SK-N-SH treated with all-trans-retinoic acid at 6 μM for 48 hours (cell line): ENCODE results near the gene HOXC9.

Experiments
- ATAC-seq: fragments of 200-7000 bp; cut with Tn5 transposase; 3 replicates; pipeline ENCODE4 v1.9.1; 2020; ENCODE audit warnings: mild to moderate bottlenecking, moderate library complexity
- ARNTL ChIP-seq: fragments of 450-650 bp; formaldehyde crosslinking; IDR thresholded peaks from 2 replicates; pipeline ENCODE4 v1.5.0; 2020; ENCODE audit warnings: low read depth, mild to moderate bottlenecking, moderate library complexity, borderline replicate concordance
- BACH2 ChIP-seq: fragments of 250-450 bp; sonication (Bioruptor Pico); IDR thresholded peaks from 2 replicates; pipeline ENCODE4 v1.9.0; 2021; ENCODE audit warnings: mild to moderate bottlenecking, borderline replicate concordance
- ESRRG ChIP-seq: fragments of 250-450 bp; sonication (Bioruptor Pico); IDR thresholded peaks from 2 replicates; pipeline ENCODE4 v1.6.1; 2021; ENCODE audit warnings: mild to moderate bottlenecking
- GLIS3 ChIP-seq: fragments of 250-450 bp; sonication (Bioruptor Pico); IDR thresholded peaks from 2 replicates; pipeline ENCODE4 v1.5.0; 2020; ENCODE audit warnings: mild to moderate bottlenecking, moderate library complexity
- ISL1 ChIP-seq: fragments of 250-450 bp; sonication (Bioruptor Pico); IDR thresholded peaks from 2 replicates; pipeline ENCODE4 v2.1.2; 2022; ENCODE audit warnings: mild to moderate bottlenecking, moderate library complexity
- OSR1 ChIP-seq: fragments of 250-450 bp; sonication (Bioruptor Pico); IDR thresholded peaks from 2 replicates; pipeline ENCODE4 v1.8.0; 2022; ENCODE audit warnings: moderate library complexity, mild to moderate bottlenecking, inconsistent platforms
- PPARA ChIP-seq: fragments of 250-450 bp; sonication (Bioruptor Pico); IDR thresholded peaks from 2 replicates; pipeline ENCODE4 v1.5.0; 2020; ENCODE audit warnings: mild to moderate bottlenecking, borderline replicate concordance
- RARB ChIP-seq: fragments of 250-450 bp; sonication (Bioruptor Pico); IDR thresholded peaks from 2 replicates; pipeline ENCODE4 v1.8.0; 2021; ENCODE audit warnings: mild to moderate bottlenecking, moderate library complexity
- TCF4 ChIP-seq: fragments of 250-450 bp; sonication (Bioruptor Pico); IDR thresholded peaks from 2 replicates; pipeline ENCODE4 v1.8.0; 2021; ENCODE audit warnings: mild to moderate bottlenecking, moderate library complexity, borderline replicate concordance
- TOX ChIP-seq: fragments of 250-450 bp; sonication (Bioruptor Pico); IDR thresholded peaks from 2 replicates; pipeline ENCODE4 v1.8.0; 2021; ENCODE audit warnings: mild to moderate bottlenecking, moderate library complexity, borderline replicate concordance
- ZFP3 ChIP-seq: fragments of 250-450 bp; sonication (Bioruptor Pico); IDR thresholded peaks from 2 replicates; pipeline ENCODE4 v1.5.0; 2020; ENCODE audit warnings: mild to moderate bottlenecking, moderate library complexity
- ZFP30 ChIP-seq: fragments of 450-650 bp; formaldehyde crosslinking; IDR thresholded peaks from 2 replicates; pipeline ENCODE4 v1.5.0; 2022; ENCODE audit warnings: mild to moderate bottlenecking, moderate library complexity
- ZNF565 ChIP-seq: fragments of 450-650 bp; formaldehyde crosslinking; conservative IDR thresholded peaks from 2 replicates; pipeline ENCODE4 v1.5.0; 2020; ENCODE audit warnings: low read depth, mild to moderate bottlenecking, moderate library complexity
- ZNF70 ChIP-seq: fragments of 450-650 bp; formaldehyde crosslinking; IDR thresholded peaks from 2 replicates; pipeline ENCODE4 v1.5.0; 2020; ENCODE audit warnings: mild to moderate bottlenecking, moderate library complexity
- ZNF8 ChIP-seq: fragments of 450-650 bp; formaldehyde crosslinking; IDR thresholded peaks from 2 replicates; pipeline ENCODE4 v1.5.0; 2020; ENCODE audit warnings: mild to moderate bottlenecking, moderate library complexity
- TF ChIP-seq, protein P1 (sequence below): fragments of 250-450 bp; sonication (Bioruptor Pico); IDR thresholded peaks from 2 replicates; pipeline ENCODE4 v1.5.1; 2021; ENCODE audit warnings: mild to moderate bottlenecking, moderate library complexity
- TF ChIP-seq, protein P2 (sequence below): fragments of 250-450 bp; sonication (Bioruptor Pico); IDR thresholded peaks from 2 replicates; pipeline ENCODE4 v1.5.1; 2020; ENCODE audit warnings: low read depth, mild to moderate bottlenecking, moderate library complexity
- TF ChIP-seq, protein P3 (sequence below): fragments of 250-450 bp; sonication (Bioruptor Pico); IDR thresholded peaks from 2 replicates; pipeline ENCODE4 v1.8.0; 2020; ENCODE audit warnings: mild to moderate bottlenecking, moderate library complexity, borderline replicate concordance
- TF ChIP-seq, protein P4 (sequence below): fragments of 250-450 bp; sonication (Bioruptor Pico); IDR thresholded peaks from 2 replicates; pipeline ENCODE4 v1.8.0; 2021; ENCODE audit warnings: low read depth, mild to moderate bottlenecking, moderate library complexity, borderline replicate concordance
- TF ChIP-seq, protein P5 (sequence below): fragments of 250-450 bp; sonication (Bioruptor Pico); IDR thresholded peaks from 2 replicates; pipeline ENCODE4 v1.5.0; 2020; ENCODE audit warnings: mild to moderate bottlenecking, moderate library complexity

Gene HOXC9

DNA sequence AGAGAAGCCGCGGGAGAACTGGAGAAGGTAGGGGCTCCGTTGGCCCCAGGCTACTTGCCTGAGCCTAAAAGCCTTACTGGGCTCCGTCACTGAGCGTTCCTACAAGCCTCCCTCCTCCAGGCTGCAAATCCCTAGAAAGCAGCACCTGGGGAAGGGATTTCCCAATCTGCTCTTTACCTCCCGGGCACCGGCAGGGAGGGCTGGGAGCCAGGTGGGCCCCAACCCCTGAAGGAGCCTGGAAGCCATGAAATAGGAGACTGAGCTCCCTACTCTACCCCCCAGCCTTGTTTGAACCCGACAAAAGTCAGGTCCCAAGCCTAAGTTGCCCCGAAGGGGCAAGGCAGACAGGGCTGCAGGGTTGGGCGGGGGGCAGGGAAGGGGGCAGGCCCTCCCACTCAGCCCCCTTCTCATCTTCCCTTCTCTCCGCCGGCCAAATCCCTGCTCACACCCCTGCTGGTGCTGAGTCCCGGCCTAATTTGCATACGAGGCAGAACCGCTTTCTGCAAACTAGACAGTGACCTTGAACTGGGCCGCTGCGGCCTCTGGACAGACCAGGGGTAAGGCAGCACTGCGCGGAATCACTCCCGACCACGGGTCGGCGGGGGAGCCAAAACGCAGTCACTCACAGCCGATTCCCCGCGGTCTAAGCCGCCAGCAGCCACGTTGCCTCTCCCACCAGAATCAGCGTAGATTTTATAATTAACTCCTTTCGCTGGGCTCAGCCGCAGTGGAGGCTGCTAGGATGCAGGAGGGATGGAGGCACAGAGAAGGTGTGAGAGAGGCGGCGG is 49.0 kb upstream of the HOXC9 start:
- ATAC-seq = no peak
- TF ChIP-seq ZNF8 (CRISPR knock-in tag) = no peak
- TF ChIP-seq, protein P1, sequence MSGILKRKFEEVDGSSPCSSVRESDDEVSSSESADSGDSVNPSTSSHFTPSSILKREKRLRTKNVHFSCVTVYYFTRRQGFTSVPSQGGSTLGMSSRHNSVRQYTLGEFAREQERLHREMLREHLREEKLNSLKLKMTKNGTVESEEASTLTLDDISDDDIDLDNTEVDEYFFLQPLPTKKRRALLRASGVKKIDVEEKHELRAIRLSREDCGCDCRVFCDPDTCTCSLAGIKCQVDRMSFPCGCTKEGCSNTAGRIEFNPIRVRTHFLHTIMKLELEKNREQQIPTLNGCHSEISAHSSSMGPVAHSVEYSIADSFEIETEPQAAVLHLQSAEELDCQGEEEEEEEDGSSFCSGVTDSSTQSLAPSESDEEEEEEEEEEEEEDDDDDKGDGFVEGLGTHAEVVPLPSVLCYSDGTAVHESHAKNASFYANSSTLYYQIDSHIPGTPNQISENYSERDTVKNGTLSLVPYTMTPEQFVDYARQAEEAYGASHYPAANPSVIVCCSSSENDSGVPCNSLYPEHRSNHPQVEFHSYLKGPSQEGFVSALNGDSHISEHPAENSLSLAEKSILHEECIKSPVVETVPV (CRISPR knock-in tag) = no peak
- no peak for TF ChIP-seq ZNF70 (CRISPR knock-in tag)
- no peak for TF ChIP-seq ZFP3
- no peak for TF ChIP-seq OSR1 (CRISPR knock-in tag)
- TF ChIP-seq, protein P2, sequence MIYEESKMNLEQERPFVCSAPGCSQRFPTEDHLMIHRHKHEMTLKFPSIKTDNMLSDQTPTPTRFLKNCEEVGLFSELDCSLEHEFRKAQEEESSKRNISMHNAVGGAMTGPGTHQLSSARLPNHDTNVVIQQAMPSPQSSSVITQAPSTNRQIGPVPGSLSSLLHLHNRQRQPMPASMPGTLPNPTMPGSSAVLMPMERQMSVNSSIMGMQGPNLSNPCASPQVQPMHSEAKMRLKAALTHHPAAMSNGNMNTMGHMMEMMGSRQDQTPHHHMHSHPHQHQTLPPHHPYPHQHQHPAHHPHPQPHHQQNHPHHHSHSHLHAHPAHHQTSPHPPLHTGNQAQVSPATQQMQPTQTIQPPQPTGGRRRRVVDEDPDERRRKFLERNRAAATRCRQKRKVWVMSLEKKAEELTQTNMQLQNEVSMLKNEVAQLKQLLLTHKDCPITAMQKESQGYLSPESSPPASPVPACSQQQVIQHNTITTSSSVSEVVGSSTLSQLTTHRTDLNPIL = no peak
- no peak for TF ChIP-seq ZFP30 (CRISPR knock-in tag)
- TF ChIP-seq TOX (CRISPR knock-in tag) = no peak
- TF ChIP-seq, protein P3, sequence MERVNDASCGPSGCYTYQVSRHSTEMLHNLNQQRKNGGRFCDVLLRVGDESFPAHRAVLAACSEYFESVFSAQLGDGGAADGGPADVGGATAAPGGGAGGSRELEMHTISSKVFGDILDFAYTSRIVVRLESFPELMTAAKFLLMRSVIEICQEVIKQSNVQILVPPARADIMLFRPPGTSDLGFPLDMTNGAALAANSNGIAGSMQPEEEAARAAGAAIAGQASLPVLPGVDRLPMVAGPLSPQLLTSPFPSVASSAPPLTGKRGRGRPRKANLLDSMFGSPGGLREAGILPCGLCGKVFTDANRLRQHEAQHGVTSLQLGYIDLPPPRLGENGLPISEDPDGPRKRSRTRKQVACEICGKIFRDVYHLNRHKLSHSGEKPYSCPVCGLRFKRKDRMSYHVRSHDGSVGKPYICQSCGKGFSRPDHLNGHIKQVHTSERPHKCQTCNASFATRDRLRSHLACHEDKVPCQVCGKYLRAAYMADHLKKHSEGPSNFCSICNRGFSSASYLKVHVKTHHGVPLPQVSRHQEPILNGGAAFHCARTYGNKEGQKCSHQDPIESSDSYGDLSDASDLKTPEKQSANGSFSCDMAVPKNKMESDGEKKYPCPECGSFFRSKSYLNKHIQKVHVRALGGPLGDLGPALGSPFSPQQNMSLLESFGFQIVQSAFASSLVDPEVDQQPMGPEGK (CRISPR knock-in tag) = no peak
- no peak for TF ChIP-seq RARB (CRISPR knock-in tag)
- TF ChIP-seq PPARA (CRISPR knock-in tag) = no peak
- no peak for TF ChIP-seq ARNTL (CRISPR knock-in tag)
- TF ChIP-seq TCF4 (CRISPR knock-in tag) = no peak

DNA sequence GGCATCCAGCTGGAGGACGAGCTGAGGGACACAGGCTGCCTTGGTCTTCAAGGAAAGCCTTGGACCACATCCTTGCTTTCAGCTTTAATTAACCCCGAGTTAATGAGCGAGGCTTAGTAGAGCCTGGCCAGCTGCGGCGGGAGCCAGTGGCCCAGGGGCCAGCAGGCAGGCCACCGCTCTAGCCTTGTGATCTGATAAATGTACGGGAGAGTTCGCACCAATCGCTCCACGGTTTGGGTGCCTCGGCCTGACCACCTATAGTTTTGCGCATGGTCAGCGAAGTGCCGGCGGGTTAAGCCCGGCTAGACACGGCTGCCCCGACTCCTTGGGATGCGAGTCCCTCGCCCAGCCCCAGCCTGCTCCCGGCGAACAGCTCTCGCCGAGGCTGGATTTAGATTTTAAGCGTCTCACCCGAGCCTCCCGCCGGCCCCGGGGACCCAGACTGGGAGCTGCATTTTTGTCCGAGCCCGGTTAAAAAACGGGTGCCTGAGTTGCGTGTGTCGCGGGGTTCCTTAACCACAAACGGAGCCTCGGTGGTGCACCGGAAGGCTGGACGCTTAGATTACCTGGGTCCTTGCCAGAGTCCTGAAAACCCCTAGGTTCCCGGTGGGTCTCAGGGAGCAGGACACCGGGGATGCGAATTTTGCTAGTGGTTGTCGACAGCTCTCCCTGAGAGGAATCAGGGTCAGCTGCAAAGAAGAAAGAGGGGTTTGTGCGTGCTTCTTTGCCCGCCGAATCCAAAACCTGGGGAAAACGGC is 48.2 kb upstream of the HOXC9 start:
- TF ChIP-seq GLIS3 = no peak
- TF ChIP-seq, protein P4, sequence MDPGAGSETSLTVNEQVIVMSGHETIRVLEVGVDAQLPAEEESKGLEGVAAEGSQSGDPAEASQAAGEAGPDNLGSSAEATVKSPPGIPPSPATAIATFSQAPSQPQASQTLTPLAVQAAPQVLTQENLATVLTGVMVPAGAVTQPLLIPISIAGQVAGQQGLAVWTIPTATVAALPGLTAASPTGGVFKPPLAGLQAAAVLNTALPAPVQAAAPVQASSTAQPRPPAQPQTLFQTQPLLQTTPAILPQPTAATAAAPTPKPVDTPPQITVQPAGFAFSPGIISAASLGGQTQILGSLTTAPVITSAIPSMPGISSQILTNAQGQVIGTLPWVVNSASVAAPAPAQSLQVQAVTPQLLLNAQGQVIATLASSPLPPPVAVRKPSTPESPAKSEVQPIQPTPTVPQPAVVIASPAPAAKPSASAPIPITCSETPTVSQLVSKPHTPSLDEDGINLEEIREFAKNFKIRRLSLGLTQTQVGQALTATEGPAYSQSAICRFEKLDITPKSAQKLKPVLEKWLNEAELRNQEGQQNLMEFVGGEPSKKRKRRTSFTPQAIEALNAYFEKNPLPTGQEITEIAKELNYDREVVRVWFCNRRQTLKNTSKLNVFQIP (CRISPR knock-in tag) = no peak
- TF ChIP-seq ZFP30 (CRISPR knock-in tag) = no peak
- no peak for TF ChIP-seq ZNF8 (CRISPR knock-in tag)
- no peak for TF ChIP-seq ZNF70 (CRISPR knock-in tag)
- no peak for TF ChIP-seq ESRRG (CRISPR knock-in tag)
- TF ChIP-seq BACH2 (CRISPR knock-in tag) = no peak
- TF ChIP-seq, protein P1 (CRISPR knock-in tag) = no peak
- TF ChIP-seq TOX (CRISPR knock-in tag) = no peak
- no peak for TF ChIP-seq ISL1
- TF ChIP-seq, protein P5, sequence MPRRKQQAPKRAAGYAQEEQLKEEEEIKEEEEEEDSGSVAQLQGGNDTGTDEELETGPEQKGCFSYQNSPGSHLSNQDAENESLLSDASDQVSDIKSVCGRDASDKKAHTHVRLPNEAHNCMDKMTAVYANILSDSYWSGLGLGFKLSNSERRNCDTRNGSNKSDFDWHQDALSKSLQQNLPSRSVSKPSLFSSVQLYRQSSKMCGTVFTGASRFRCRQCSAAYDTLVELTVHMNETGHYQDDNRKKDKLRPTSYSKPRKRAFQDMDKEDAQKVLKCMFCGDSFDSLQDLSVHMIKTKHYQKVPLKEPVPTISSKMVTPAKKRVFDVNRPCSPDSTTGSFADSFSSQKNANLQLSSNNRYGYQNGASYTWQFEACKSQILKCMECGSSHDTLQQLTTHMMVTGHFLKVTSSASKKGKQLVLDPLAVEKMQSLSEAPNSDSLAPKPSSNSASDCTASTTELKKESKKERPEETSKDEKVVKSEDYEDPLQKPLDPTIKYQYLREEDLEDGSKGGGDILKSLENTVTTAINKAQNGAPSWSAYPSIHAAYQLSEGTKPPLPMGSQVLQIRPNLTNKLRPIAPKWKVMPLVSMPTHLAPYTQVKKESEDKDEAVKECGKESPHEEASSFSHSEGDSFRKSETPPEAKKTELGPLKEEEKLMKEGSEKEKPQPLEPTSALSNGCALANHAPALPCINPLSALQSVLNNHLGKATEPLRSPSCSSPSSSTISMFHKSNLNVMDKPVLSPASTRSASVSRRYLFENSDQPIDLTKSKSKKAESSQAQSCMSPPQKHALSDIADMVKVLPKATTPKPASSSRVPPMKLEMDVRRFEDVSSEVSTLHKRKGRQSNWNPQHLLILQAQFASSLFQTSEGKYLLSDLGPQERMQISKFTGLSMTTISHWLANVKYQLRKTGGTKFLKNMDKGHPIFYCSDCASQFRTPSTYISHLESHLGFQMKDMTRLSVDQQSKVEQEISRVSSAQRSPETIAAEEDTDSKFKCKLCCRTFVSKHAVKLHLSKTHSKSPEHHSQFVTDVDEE (CRISPR knock-in tag) = no peak
- TF ChIP-seq ZNF565 (CRISPR knock-in tag) = no peak
- TF ChIP-seq, protein P3 (CRISPR knock-in tag) = no peak
- TF ChIP-seq OSR1 (CRISPR knock-in tag) = no peak
- TF ChIP-seq, all 23 proteins: peak for 0
- no peak; the same call in 1 of the 3 replicates for ATAC-seq
